Measurements from ENCODE around the gene PWWP2B.

Gene PWWP2B

GRCh38 chr10:132451506-132452215 lies 54.7 kb downstream of the PWWP2B start:
- H3K27ac ChIP-seq: no peak overlapping the region
- no peak for TF ChIP-seq CTCF (IDR thresholded peaks at IDR 0.05)
- no peak for DNase-seq

GRCh38 chr10:132452216-132452650 lies 55.2 kb downstream of the PWWP2B start:
- peak in 1 of 2 experiments; percentile 22 for TF ChIP-seq CTCF (IDR thresholded peaks at IDR 0.05)
- Histone ChIP-seq H3K27ac (no peak overlapping the region), H3K36me3 (no peaks in the 10 kb centered on the region), H3K4me1 (peaks cover 0 to 28% (median 16%) of the 10 kb centered on the region in 4 donors), H3K27me3 (peaks cover 0 to 5% of the 10 kb centered on the region in 2 donors), H3K4me3 (no peak overlapping the region), H3K9me3 (no peaks in the 10 kb centered on the region)
- intact Hi-C loops (cut with DNase I; ENCODE audit: low total_unique reads): loop anchor here (2.0 kb wide), 2 partner anchors 57 to 65 kb away; no protein-coding TSS in a partner anchor
- DNase-seq: no peak

More at GRCh38 chr10:132451506-132452215, 54.7 kb downstream of the PWWP2B start:
- intact Hi-C loops (cut with DNase I; ENCODE audit: low total_unique reads): loop anchor here (2.0 kb wide), 2 partner anchors 57 to 65 kb away; no protein-coding TSS in a partner anchor
- Histone ChIP-seq H3K4me1 (peaks cover 0 to 34% (median 19%) of the 10 kb centered on the region in 4 donors), H3K9me3 (no peaks in the 10 kb centered on the region), H3K36me3 (no peaks in the 10 kb centered on the region), H3K27me3 (peaks cover 0 to 2% of the 10 kb centered on the region in 2 donors), H3K4me3 (no peak overlapping the region)

GRCh38 chr10:132452651-132453469 lies 55.9 kb downstream of the PWWP2B start:
- Histone ChIP-seq H3K4me3 (peak overlapping the region in 1 of 2 donors; percentile 7), H3K27me3 (peaks cover 0 to 12% of the 10 kb centered on the region in 2 donors), H3K4me1 (peaks cover 0 to 22% (median 13%) of the 10 kb centered on the region in 4 donors), H3K27ac (peak overlapping the region in 1 of 2 donors; percentile 5), H3K36me3 (no peaks in the 10 kb centered on the region), H3K9me3 (no peaks in the 10 kb centered on the region)
- DNase-seq: peak; percentile 68 to 89
- intact Hi-C loops (cut with DNase I; ENCODE audit: low total_unique reads): loop anchor here (2.0 kb wide), 2 partner anchors 58 to 66 kb away; no protein-coding TSS in a partner anchor
- peak; percentile 94 to 97 for TF ChIP-seq CTCF (IDR thresholded peaks at IDR 0.05)

- H3K9me3 ChIP-seq: no peaks in the 10 kb centered on the region
- H3K4me1 ChIP-seq: peaks cover 0 to 20% (median 12%) of the 10 kb centered on the region in 4 donors
- H3K27me3 ChIP-seq: peaks cover 0 to 17% of the 10 kb centered on the region in 2 donors
- DNase-seq: no peak
- H3K36me3 ChIP-seq: no peaks in the 10 kb centered on the region
- no peak overlapping the region for H3K27ac ChIP-seq
- intact Hi-C loops (cut with DNase I; ENCODE audit: low total_unique reads): loop anchor here (2.0 kb wide), 2 partner anchors 59 to 67 kb away; no protein-coding TSS in a partner anchor
- H3K4me3 ChIP-seq: no peak overlapping the region
- no peak for TF ChIP-seq CTCF (IDR thresholded peaks at IDR 0.05)
These were observed 56.5 kb downstream of the PWWP2B start for GRCh38 chr10:132453470-132453861.

GRCh38 chr10:132454296-132455198 lies 57.5 kb downstream of the PWWP2B start:
- no peak for TF ChIP-seq CTCF (IDR thresholded peaks at IDR 0.05)
- no peak overlapping the region for H3K27ac ChIP-seq
- H3K27me3 ChIP-seq: peaks cover 0 to 17% of the 10 kb centered on the region in 2 donors
- intact Hi-C loops (cut with DNase I; ENCODE audit: low total_unique reads): loop anchor here (5.0 kb wide), 1 partner anchor 232 kb away; no protein-coding TSS in a partner anchor
- no peak for DNase-seq
- H3K36me3 ChIP-seq: no peaks in the 10 kb centered on the region
- H3K4me3 ChIP-seq: no peak overlapping the region
- peaks cover 0 to 21% (median 15%) of the 10 kb centered on the region in 4 donors for H3K4me1 ChIP-seq
- no peaks in the 10 kb centered on the region for H3K9me3 ChIP-seq
